ENCODE measurements around the gene LHX1. TPM values are rescaled to one million over a fixed set of nuclear protein-coding genes. Genes with fewer than 3 reads are reported as not detected.

LHX1 gene
- 100 to 1,000 TPM in 1 of 2 donors, 10 to 100 TPM in 1; 85.9 to 259 TPM for total RNA-seq
- 9.7 TPM for polyA plus RNA-seq (2013, experiment 1 of 2)
- polyA plus RNA-seq (2013, experiment 2 of 2): 17.6 TPM
- long read RNA-seq, experiment 1, transcript LHX1-201 (5 exons, 3,425 nt): major isoform, 12 of 52 reads
- long read RNA-seq, experiment 1, partial matches to known transcripts: 10 of 52 reads
- long read RNA-seq, experiment 1, other reads (novel, unspliced or antisense): 30 of 52 reads
- long read RNA-seq, experiment 2, transcript LHX1-201 (5 exons, 3,425 nt): major isoform, 70 of 109 reads
- long read RNA-seq, experiment 2, partial matches to known transcripts: 17 of 109 reads
- long read RNA-seq, experiment 2, other reads (novel, unspliced or antisense): 22 of 109 reads
- long read RNA-seq, experiment 3, transcript LHX1-201 (5 exons, 3,425 nt): major isoform, 81 of 131 reads
- long read RNA-seq, experiment 3, partial matches to known transcripts: 2 of 131 reads
- long read RNA-seq, experiment 3, other reads (novel, unspliced or antisense): 48 of 131 reads
- long read RNA-seq, experiment 4, partial matches to known transcripts: 4 of 6 reads
- long read RNA-seq, experiment 4, other reads (novel, unspliced or antisense): 2 of 6 reads

DNA sequence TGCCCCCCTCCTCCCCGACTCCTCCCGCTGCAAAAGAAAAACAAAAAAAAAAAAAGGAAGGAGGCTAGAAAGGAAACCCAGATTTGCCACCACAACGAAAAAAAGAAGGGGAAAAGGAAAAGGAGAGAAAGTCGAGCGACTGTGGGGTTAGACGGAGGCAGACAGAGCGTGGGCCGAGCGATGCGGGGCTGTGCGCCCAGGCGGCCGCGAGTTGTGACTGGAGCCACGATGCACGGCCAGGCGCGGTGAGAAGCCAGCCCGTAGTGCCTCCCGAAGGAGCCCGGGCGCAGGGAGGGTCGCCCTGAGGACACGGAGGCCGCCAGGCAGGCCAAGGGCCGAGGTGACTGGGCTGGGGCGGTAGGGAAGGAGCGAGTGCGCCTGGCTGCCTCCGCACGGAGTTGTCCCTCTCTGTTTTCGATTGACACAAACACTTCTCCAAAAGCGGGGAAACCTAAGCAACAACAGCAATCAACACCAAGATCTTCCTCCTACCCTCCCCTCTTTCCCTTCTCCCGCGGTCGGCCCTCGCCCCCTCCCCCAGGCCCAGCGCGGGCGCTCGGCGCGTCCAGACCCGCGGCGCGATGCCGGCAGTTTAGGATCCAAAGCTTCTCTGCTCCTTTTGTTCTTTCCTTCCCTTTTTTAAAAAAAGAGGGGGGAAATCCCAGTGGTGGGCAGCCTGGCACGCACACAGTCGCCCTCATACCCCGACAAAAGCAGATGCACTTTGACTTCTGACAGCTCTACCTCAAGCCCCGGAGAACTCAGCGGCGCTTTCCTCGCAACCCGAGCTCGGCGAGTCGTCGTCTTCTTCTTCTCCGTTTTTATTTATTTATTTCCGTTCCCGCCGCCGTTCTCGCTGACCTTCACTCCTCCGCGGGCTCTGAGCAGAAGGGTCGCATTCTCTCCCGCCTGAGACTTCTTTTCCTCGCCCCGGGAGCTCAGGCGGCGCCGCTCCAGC is at the start of gene LHX1:
LHX1 (plus strand) TSS at position 475 of the 958 bp plus-strand sequence. CDS start 723 bp downstream, outside the sequence.
- H3K9ac ChIP-seq (ENCODE audit: extremely low read depth, low read length, poor library complexity, severe bottlenecking): peak within 1 kb of the TSS; percentile 71
- Mint-ChIP-seq H3K36me3 (ENCODE audit: low read depth) (peaks cover 59% of the 10 kb centered on the region), H3K27ac (peak within 1 kb of the TSS; percentile 96), H3K4me3 (peak within 1 kb of the TSS; percentile 98), H3K9me3 (no peaks in the 10 kb centered on the region), H3K27me3 (ENCODE audit: insufficient read depth) (peaks cover 81% of the 10 kb centered on the region), H3K4me1 (peaks cover 33% of the 10 kb centered on the region)
- DNase-seq: peak; percentile 86
- TF ChIP-seq, protein P1, sequence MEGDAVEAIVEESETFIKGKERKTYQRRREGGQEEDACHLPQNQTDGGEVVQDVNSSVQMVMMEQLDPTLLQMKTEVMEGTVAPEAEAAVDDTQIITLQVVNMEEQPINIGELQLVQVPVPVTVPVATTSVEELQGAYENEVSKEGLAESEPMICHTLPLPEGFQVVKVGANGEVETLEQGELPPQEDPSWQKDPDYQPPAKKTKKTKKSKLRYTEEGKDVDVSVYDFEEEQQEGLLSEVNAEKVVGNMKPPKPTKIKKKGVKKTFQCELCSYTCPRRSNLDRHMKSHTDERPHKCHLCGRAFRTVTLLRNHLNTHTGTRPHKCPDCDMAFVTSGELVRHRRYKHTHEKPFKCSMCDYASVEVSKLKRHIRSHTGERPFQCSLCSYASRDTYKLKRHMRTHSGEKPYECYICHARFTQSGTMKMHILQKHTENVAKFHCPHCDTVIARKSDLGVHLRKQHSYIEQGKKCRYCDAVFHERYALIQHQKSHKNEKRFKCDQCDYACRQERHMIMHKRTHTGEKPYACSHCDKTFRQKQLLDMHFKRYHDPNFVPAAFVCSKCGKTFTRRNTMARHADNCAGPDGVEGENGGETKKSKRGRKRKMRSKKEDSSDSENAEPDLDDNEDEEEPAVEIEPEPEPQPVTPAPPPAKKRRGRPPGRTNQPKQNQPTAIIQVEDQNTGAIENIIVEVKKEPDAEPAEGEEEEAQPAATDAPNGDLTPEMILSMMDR (conservative IDR thresholded peaks at IDR 0.05): no peak
- H3K4me1 ChIP-seq (ENCODE audit: control insufficient read depth, insufficient read depth, low read length): peaks cover 18% of the 10 kb centered on the region
- peak within 1 kb of the TSS; percentile 99 for H3K4me3 ChIP-seq (ENCODE audit: low read length)
- H3K27me3 ChIP-seq (ENCODE audit: control insufficient read depth, insufficient read depth, low read length, poor library complexity, severe bottlenecking): peaks cover 80% of the 10 kb centered on the region
- H3K36me3 ChIP-seq (ENCODE audit: control insufficient read depth, insufficient read depth, low read length): peaks cover 48% of the 10 kb centered on the region
- 0% methylated on average over 27 to 74 of the region's 75 CpGs for WGBS, 2 experiments (ENCODE audit: insufficient coverage in 1 of 2, insufficient read length in 1 of 2)
- H3K9me3 ChIP-seq (ENCODE audit: control insufficient read depth, low read length): no peaks in the 10 kb centered on the region
- no peak within 1 kb of the TSS for H3K27ac ChIP-seq (ENCODE audit: low read depth, low read length)

DNA sequence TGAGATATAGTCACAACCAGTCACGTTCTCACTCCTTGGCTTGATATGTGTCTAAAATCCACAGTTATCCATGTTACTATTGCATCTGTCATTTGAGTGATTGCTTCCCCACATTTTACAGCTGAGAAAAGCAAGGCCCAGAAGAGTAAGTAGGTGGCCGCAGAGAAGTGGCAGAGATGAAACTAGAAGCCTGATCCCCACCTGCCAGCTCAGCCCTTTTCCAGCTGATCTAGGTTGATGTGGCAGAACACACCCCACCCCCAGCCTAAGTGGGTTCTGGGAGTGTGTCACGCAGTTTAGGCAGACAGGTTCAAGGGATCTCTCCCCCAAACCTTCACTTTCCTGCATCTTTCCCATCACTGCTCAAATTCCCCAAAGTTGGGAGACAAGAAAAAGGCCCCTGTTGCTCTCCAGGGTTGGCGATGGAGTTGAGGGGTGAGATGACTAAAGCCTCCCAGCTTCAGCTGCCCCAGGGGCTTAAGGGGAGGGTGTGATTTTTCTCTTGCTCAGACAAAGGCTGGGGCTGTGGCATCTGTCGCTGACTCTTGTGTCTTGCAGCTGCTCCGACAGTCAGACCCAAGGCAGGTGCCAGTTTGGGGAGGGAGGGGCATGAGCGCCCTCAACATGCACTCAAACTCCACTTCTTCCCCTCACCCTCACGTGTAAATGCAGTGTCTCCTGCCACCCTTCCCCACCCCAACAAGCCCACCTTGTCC is 48.9 kb upstream of the LHX1 start:
- Mint-ChIP-seq H3K27ac (no peak overlapping the region), H3K36me3 (ENCODE audit: low read depth) (no peaks in the 10 kb centered on the region), H3K27me3 (ENCODE audit: insufficient read depth) (peaks cover 5% of the 10 kb centered on the region), H3K4me3 (no peak overlapping the region), H3K9me3 (no peaks in the 10 kb centered on the region), H3K4me1 (peaks cover 42% of the 10 kb centered on the region)
- Histone ChIP-seq H3K27ac (ENCODE audit: low read depth, low read length) (peak overlapping the region; percentile 60), H3K27me3 (ENCODE audit: control insufficient read depth, insufficient read depth, low read length, poor library complexity, severe bottlenecking) (no peaks in the 10 kb centered on the region), H3K36me3 (ENCODE audit: control insufficient read depth, insufficient read depth, low read length) (no peaks in the 10 kb centered on the region), H3K4me1 (ENCODE audit: control insufficient read depth, insufficient read depth, low read length) (peaks cover 15% of the 10 kb centered on the region), H3K9me3 (ENCODE audit: control insufficient read depth, low read length) (peaks cover under 1% of the 10 kb centered on the region), H3K9ac (ENCODE audit: extremely low read depth, low read length, poor library complexity, severe bottlenecking) (no peak overlapping the region), H3K4me3 (ENCODE audit: low read length) (no peak overlapping the region)
- DNase-seq: no peak
- TF ChIP-seq, protein P1 (conservative IDR thresholded peaks at IDR 0.05): no peak
- 87 to 97% methylated on average over 3 to 8 of the region's 8 CpGs for WGBS, 2 experiments (ENCODE audit: insufficient coverage in 1 of 2, insufficient read length in 1 of 2)
